Activated CD8-positive, alpha-beta T cell treated with anti-CD3 and anti-CD28 coated beads for 36 hours (primary cell): ENCODE measurements around the gene PPIB. TPM values are rescaled to one million over a fixed set of nuclear protein-coding genes. Genes with fewer than 3 reads are reported as not detected.
A peak's percentile ranks its signal among the peaks of the same experiment; 100 is the strongest.

Experiments
- ATAC-seq: fragments of 200-7000 bp; cut with Tn5 transposase; one replicate; pipeline ENCODE4 v1.10.0; 2021; ENCODE audit warnings: mild to moderate bottlenecking, moderate library complexity
- CTCF ChIA-PET: fragments of 350-600 bp; sonication (Branson Sonifier 250); formaldehyde crosslinking; loops from one replicate; lab custom pipeline; 2021; ENCODE audit warnings: antibody characterized with exemption; lab: Charles Lee
- POLR2A ChIA-PET: fragments of 350-600 bp; sonication (Branson Sonifier 250); formaldehyde crosslinking; loops from one replicate; lab custom pipeline; 2021; ENCODE audit warnings: antibody characterized with exemption; lab: Charles Lee
- DNase-seq: peaks from one replicate; pipeline ENCODE4 v3.0.0-alpha.2; 2020
- H3K27ac Mint-ChIP-seq: one replicate; pipeline ENCODE4 v1.8.0; 2021; ENCODE audit warnings: mild to moderate bottlenecking, mixed read lengths
- H3K27me3 Mint-ChIP-seq: one replicate; pipeline ENCODE4 v1.8.0; 2021; ENCODE audit warnings: mixed read lengths
- H3K36me3 Mint-ChIP-seq: one replicate; pipeline ENCODE4 v1.8.0; 2021; ENCODE audit warnings: low read depth, mixed read lengths
- H3K4me1 Mint-ChIP-seq: one replicate; pipeline ENCODE4 v1.8.0; 2021; ENCODE audit warnings: low read depth, mixed read lengths
- H3K4me3 Mint-ChIP-seq: one replicate; pipeline ENCODE4 v1.8.0; 2021; ENCODE audit warnings: mild to moderate bottlenecking, moderate library complexity, mixed read lengths
- H3K9me3 Mint-ChIP-seq: one replicate; pipeline ENCODE4 v1.8.0; 2021; ENCODE audit warnings: mixed read lengths
- CTCF ChIP-seq: fragments of 200-600 bp; IDR thresholded peaks from one replicate; pipeline ENCODE4 v1.8.0; 2022; ENCODE audit warnings: antibody characterized with exemption, mild to moderate bottlenecking
- intact Hi-C: fragments of 100-400 bp; cut with micrococcal nuclease; formaldehyde crosslinking; loops from one replicate; pipeline ENCODE4 v1.10.0; 2022
- total RNA-seq, 2 experiments: library from RNA; stranded (reverse); gene quantifications; one replicate each; pipeline ENCODE4 v1.2.3, GENCODE V29; 2021

The PPIB gene
- total RNA-seq, 2 experiments from 2014 or later = 223 to 227 TPM

DNA sequence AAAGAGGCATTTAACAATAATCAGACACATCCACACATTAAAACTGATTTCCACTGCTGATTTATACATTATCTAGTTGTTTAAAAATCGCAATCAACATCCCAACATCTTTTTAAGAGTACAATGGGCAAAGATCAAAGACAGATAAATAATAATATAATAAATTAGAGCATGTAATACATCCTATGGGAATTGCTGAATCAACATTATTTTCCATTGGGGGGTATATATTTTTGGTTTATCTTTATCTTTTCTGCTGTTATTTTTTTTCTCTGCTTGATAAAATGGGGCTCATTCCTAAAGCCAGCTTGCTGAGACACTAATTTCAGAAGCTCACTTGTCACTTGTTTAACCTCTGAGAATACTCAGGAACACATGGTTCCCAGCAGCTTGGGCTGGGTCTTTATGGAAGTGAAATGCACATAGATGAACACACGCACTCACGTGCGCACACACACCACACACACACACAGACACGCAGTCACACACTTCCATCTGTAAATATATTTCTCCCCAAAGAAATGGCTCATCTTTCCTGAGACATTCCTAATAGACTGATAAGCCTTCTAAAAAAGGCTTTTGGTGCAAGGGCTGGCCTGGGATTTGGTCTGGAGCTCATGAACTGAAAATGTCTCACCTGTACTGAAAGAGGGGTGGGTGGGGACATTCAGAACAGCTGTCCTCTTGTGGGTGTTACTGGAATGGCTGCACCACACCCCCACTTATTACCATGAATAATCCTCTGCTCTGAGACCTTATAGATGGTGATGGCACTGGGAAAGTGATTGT lies 3.5 kb upstream of the PPIB start:
- TF ChIP-seq CTCF = no peak
- Mint-ChIP-seq H3K36me3 (peaks cover 14% of the 10 kb centered on the region), H3K9me3 (no peaks in the 10 kb centered on the region), H3K4me1 (peaks cover 27% of the 10 kb centered on the region), H3K27ac (no peak overlapping the region), H3K27me3 (no peaks in the 10 kb centered on the region), H3K4me3 (no peak overlapping the region)
- intact Hi-C loops = no loop called here
- ChIA-PET CTCF (interaction anchor here (0.9 to 2.2 kb wide), 3 partner anchors 13 to 562 kb away, joined by 3 to 8 read pairs (median 3); no protein-coding TSS in a partner anchor), POLR2A (interaction anchor here (0.6 kb wide), 1 partner anchor 12 kb away, joined by 3 read pairs; no protein-coding TSS in a partner anchor)
- DNase-seq = no peak
- ATAC-seq = no peak

DNA sequence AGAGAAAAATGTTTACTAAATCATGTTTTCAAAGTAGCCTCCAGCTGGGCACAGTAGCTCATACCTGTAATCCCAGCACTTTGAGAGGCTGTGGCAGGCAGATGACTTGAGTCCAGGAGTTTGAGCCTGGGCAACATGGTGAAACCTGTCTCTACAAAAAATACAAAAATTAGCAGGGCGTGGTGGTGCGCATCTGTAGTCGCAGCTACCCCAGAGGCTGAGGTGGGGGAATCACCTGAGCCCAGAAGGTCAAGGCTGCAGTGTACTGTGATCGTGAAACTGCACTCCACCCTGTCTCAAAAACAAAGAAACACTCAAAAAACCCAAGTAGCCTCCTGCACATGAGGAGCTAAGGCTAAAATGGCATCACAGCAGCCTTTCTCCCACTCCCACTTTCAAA lies 1.6 kb upstream of the PPIB start:
- DNase-seq (no peak), ATAC-seq (no peak)
- Mint-ChIP-seq H3K36me3 (peaks cover 18% of the 10 kb centered on the region), H3K9me3 (no peaks in the 10 kb centered on the region), H3K27ac (peak overlapping the region; percentile 93), H3K4me1 (peaks cover 37% of the 10 kb centered on the region), H3K27me3 (no peaks in the 10 kb centered on the region), H3K4me3 (peak overlapping the region; percentile 76)
- CTCF ChIA-PET = interaction anchor here (1.7 kb wide), 1 partner anchor 13 kb away, joined by 4 read pairs; no protein-coding TSS in a partner anchor
- POLR2A ChIA-PET = interaction anchor here (0.6 to 1.3 kb wide), 3 partner anchors 8 to 224 kb away, joined by 3 to 4 read pairs (median 4); partner anchors contain the start of gene TRIP4
- TF ChIP-seq CTCF = no peak
- intact Hi-C loops = no loop called here

GRCh38 chr15:64163659-64164362 lies 989 bp upstream of the PPIB start:
- DNase-seq (peak; percentile 28), ATAC-seq (peak; percentile 1)
- Mint-ChIP-seq H3K9me3 (no peaks in the 10 kb centered on the region), H3K36me3 (peaks cover 21% of the 10 kb centered on the region), H3K4me1 (peaks cover 39% of the 10 kb centered on the region), H3K27ac (peak overlapping the region; percentile 93), H3K4me3 (peak overlapping the region; percentile 76), H3K27me3 (no peaks in the 10 kb centered on the region)
- no peak for TF ChIP-seq CTCF
- intact Hi-C loops = no loop called here
- CTCF ChIA-PET = interaction anchor here (1.0 to 2.4 kb wide), 5 partner anchors 11 to 189 kb away, joined by 3 to 40 read pairs (median 3); partner anchors contain the start of genes CIAO2A and SNX22
- POLR2A ChIA-PET = interaction anchor here (0.6 to 3.0 kb wide), 10 partner anchors 9 to 557 kb away, joined by 3 to 30 read pairs (median 4); partner anchors contain the start of genes CIAO2A, SNX22 and TRIP4

DNA sequence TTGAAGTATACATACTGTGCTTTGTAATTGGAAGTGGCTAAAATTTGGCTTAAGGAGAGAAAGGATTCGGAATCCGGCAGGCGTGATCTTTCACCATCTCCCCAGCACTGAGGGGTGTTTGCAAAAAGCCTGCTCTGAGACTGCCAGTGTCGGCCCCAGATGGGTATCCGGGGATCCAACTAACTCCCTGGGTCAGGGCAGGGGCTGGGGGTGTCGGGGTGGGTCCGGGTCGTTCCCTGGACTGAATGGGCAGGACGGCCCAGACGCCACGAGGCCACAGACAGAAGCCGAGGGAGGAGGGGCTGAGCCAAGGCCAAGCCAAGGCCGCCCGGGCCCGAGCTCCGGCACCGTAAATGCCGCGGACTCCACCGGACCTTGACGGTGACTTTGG lies 349 bp downstream of the PPIB start:
- no peak for TF ChIP-seq CTCF
- intact Hi-C loops = no loop called here
- H3K4me3 Mint-ChIP-seq = peak overlapping the region; percentile 90
- H3K36me3 Mint-ChIP-seq = peaks cover 29% of the 10 kb centered on the region
- CTCF ChIA-PET = interaction anchor here (1.0 to 2.4 kb wide), 6 partner anchors 9 to 565 kb away, joined by 3 to 40 read pairs (median 3); partner anchors contain the start of genes CIAO2A and SNX22
- DNase-seq = no peak
- peak; percentile 7 for ATAC-seq
- H3K27ac Mint-ChIP-seq = peak overlapping the region; percentile 90
- no peaks in the 10 kb centered on the region for H3K9me3 Mint-ChIP-seq
- no peaks in the 10 kb centered on the region for H3K27me3 Mint-ChIP-seq
- H3K4me1 Mint-ChIP-seq = peaks cover 45% of the 10 kb centered on the region
- POLR2A ChIA-PET = interaction anchor here (0.8 to 3.0 kb wide), 6 partner anchors 8 to 298 kb away, joined by 3 to 30 read pairs (median 4); partner anchors contain the start of genes CIAO2A, SNX22 and ZNF609
